Measurements from ENCODE around the gene KRTAP3-2.

Gene KRTAP3-2

DNA sequence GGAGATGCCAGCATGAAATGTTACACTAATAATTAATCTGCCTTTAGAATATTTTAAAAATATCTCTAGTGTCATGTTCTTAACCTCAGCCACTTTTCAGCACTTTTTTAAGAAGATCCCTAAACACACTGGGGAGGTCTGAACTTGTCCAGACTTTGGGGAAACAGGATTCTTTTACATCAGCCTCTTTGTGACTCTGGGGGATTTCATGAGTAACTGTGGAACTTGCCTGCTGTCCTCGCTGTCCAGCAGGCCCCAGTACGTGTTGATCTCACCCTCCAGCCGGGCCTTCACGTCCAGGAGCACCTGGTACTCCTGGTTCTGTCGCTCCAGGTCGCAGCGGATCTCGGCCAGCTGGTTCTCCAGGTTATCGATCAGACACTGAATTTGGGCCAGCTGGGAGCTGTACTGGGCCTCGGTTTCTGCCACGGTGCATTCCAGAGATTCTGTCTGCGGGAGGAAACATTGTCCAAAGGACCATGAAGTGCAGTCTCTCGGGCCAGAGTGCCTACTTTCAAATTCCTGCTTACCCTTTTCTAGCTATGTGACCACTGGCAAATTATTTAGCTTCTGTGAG lies 21.0 kb downstream of the KRTAP3-2 start:
- Histone ChIP-seq H3K4me1 (ENCODE audit: control insufficient read depth in 1 of 2, insufficient read depth in 1 of 2, low read depth in 1 of 2, low read length in 1 of 2) (no peaks in the 10 kb centered on the region), H3K9me3 (no peaks in the 10 kb centered on the region), H3K4me3 (ENCODE audit: low read depth in 1 of 2, low read length in 1 of 2) (no peak overlapping the region), H3K27ac (no peak overlapping the region), H3K27me3 (peaks cover 56% of the 10 kb centered on the region), H3K36me3 (no peaks in the 10 kb centered on the region)
- TF ChIP-seq, protein P1, sequence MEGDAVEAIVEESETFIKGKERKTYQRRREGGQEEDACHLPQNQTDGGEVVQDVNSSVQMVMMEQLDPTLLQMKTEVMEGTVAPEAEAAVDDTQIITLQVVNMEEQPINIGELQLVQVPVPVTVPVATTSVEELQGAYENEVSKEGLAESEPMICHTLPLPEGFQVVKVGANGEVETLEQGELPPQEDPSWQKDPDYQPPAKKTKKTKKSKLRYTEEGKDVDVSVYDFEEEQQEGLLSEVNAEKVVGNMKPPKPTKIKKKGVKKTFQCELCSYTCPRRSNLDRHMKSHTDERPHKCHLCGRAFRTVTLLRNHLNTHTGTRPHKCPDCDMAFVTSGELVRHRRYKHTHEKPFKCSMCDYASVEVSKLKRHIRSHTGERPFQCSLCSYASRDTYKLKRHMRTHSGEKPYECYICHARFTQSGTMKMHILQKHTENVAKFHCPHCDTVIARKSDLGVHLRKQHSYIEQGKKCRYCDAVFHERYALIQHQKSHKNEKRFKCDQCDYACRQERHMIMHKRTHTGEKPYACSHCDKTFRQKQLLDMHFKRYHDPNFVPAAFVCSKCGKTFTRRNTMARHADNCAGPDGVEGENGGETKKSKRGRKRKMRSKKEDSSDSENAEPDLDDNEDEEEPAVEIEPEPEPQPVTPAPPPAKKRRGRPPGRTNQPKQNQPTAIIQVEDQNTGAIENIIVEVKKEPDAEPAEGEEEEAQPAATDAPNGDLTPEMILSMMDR (IDR thresholded peaks at IDR 0.05) = no peak

DNA sequence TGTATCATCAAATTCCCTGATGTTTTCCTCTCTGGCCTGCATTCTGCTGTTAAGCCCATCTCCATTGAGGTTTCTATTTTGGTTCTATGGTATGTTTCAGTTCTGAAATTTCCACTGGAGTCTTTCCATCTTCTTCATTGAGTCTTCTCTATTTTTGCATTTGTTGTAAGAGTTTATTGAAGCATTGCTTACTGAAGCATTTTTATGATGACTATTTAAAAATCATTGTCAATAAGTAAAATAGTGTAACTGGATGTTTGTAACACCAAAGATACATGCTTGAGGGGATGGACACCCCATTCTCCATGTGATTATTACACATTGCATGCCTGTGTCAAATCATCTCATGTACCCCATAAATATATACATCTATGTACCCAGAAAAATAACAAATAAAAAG lies 24.2 kb downstream of the KRTAP3-2 start:
- no peaks in the 10 kb centered on the region for H3K36me3 ChIP-seq
- TF ChIP-seq, protein P1 (IDR thresholded peaks at IDR 0.05) = no peak
- no peak overlapping the region for H3K27ac ChIP-seq
- H3K9me3 ChIP-seq = no peaks in the 10 kb centered on the region
- H3K4me3 ChIP-seq (ENCODE audit: low read depth in 1 of 2, low read length in 1 of 2) = no peak overlapping the region
- no peaks in the 10 kb centered on the region for H3K4me1 ChIP-seq (ENCODE audit: control insufficient read depth in 1 of 2, insufficient read depth in 1 of 2, low read depth in 1 of 2, low read length in 1 of 2)
- peaks cover 45% of the 10 kb centered on the region for H3K27me3 ChIP-seq

DNA sequence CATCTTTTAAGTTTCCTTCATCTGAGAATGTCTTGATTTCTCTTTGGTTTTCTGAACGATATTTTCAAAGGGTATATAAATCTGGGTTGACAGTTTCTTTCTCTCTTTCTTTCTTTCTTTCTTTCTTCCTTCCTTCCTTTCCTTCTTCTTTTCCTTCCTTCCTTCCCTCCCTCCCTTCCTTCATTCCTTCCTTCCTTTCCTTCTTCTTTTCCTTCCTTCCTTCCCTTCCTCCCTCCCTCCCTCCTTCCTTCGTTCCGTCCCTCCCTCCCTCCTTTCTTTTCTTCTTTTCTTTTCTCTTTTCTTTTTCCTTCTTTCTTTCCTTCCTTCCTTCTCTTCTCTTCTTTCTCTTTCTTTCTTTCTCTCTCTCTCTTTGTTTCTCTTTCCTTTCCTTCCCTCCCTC lies 25.3 kb downstream of the KRTAP3-2 start:
- Histone ChIP-seq H3K36me3 (no peaks in the 10 kb centered on the region), H3K4me3 (ENCODE audit: low read depth in 1 of 2, low read length in 1 of 2) (no peak overlapping the region), H3K27me3 (peaks cover 48% of the 10 kb centered on the region), H3K9me3 (no peaks in the 10 kb centered on the region), H3K27ac (no peak overlapping the region), H3K4me1 (ENCODE audit: control insufficient read depth in 1 of 2, insufficient read depth in 1 of 2, low read depth in 1 of 2, low read length in 1 of 2) (no peaks in the 10 kb centered on the region)
- TF ChIP-seq, protein P1 (IDR thresholded peaks at IDR 0.05) = no peak

DNA sequence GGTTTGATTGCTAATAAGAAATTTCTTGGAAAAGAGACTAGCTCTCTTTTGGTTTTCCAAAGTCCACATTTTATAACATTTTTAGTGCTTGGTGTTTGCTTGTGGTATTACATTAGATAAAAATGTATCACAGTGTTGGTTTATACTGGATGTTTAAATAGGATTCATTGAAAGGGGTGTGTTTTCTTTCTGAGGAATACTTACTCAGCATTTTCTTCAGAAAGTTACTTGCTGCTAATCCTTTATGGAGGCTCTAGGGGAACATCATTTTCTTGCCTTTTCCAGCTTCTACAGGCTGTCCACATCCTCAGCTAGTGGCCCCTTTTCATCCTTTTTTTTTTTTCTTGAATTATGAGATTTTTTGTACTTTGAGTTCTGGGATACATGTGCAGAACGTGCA lies 32.1 kb downstream of the KRTAP3-2 start:
- H3K27ac ChIP-seq = no peak overlapping the region
- TF ChIP-seq, protein P1 (IDR thresholded peaks at IDR 0.05) = no peak
- H3K4me1 ChIP-seq (ENCODE audit: control insufficient read depth in 1 of 2, insufficient read depth in 1 of 2, low read depth in 1 of 2, low read length in 1 of 2) = no peaks in the 10 kb centered on the region
- H3K4me3 ChIP-seq (ENCODE audit: low read depth in 1 of 2, low read length in 1 of 2) = no peak overlapping the region
- H3K36me3 ChIP-seq = no peaks in the 10 kb centered on the region
- H3K9me3 ChIP-seq = no peaks in the 10 kb centered on the region
- peaks cover 49% of the 10 kb centered on the region for H3K27me3 ChIP-seq

DNA sequence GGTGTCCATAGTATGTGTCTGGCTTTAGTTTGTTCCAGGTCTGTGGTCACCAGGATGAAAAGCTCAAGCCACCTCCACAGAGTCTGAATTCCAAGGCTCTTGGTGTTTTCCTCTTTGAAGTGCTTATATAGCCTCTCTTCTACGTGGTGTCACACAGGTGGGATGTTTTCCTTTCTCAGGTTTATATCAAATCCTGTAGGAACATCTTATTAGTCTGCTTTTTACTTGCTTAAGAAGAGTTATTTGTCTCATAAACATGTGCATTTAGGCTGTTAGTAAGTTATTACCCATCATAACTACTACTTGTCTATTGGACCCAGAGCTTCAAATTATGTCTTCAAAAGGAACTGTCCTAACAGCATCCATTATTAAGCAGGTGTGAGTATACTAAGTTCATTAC lies 32.9 kb downstream of the KRTAP3-2 start, which contains the start of gene KRT39:
TSS of gene KRT39 (minus strand) at position 101 of the 400 bp plus-strand sequence. CDS start at position 9, 92 bp downstream.
- H3K9me3 ChIP-seq = no peaks in the 10 kb centered on the region
- TF ChIP-seq, protein P1 (IDR thresholded peaks at IDR 0.05) = no peak
- peaks cover 0 to 2% of the 10 kb centered on the region in 2 experiments for H3K4me1 ChIP-seq (ENCODE audit: control insufficient read depth in 1 of 2, insufficient read depth in 1 of 2, low read depth in 1 of 2, low read length in 1 of 2)
- H3K27me3 ChIP-seq = peaks cover 42% of the 10 kb centered on the region
- H3K27ac ChIP-seq = no peak within 1 kb of the TSS
- no peak within 1 kb of the TSS for H3K4me3 ChIP-seq (ENCODE audit: low read depth in 1 of 2, low read length in 1 of 2)
- H3K36me3 ChIP-seq = no peaks in the 10 kb centered on the region
